MCF 10A (cell line): ENCODE measurements around the gene SYT3. TPM values are rescaled to one million over a fixed set of nuclear protein-coding genes. Genes with fewer than 3 reads are reported as not detected.
"Not testable (repeated sequence)": the region's sequence is repeated elsewhere in the genome, so short reads cannot be mapped to it uniquely, and the experiment has no call there.

ENCODE experiments used
- BruUV-seq: library from RNA; stranded (reverse); fragments of 400-500 nt; replicated peaks from 2 replicates; lab custom pipeline; 2021; lab: Mats Ljungman, UMichigan
- CTCF ChIA-PET: fragments of 300-600 bp; sonication (Branson Sonifier 250); formaldehyde crosslinking; extraction: SDS; loops from one replicate; lab custom pipeline; 2021; ENCODE audit warnings: antibody characterized with exemption, inconsistent platforms; lab: Yijun Ruan, JAX
- POLR2A ChIA-PET: fragments of 300-600, 350-650 bp; sonication (Branson Sonifier 250); formaldehyde crosslinking; extraction: SDS; loops from one replicate; lab custom pipeline; 2020; ENCODE audit warnings: antibody characterized with exemption, inconsistent platforms; lab: Yijun Ruan, JAX
- DNase-seq: peaks from one replicate; pipeline ENCODE4 v3.0.0-alpha.2; 2018; ENCODE audit not compliant: unreplicated experiment
- H3K27ac Mint-ChIP-seq: one replicate; pipeline ENCODE4 v1.8.0; 2022; ENCODE audit warnings: mild to moderate bottlenecking, low read depth, mixed read lengths; ENCODE audit not compliant: unreplicated experiment
- H3K27me3 Mint-ChIP-seq: one replicate; pipeline ENCODE4 v1.8.0; 2022; ENCODE audit warnings: mixed read lengths; ENCODE audit not compliant: insufficient read depth, unreplicated experiment
- H3K36me3 Mint-ChIP-seq: one replicate; pipeline ENCODE4 v1.8.0; 2022; ENCODE audit warnings: mild to moderate bottlenecking, moderate library complexity, mixed read lengths; ENCODE audit not compliant: insufficient read depth, unreplicated experiment
- H3K4me1 Mint-ChIP-seq: one replicate; pipeline ENCODE4 v1.8.0; 2022; ENCODE audit warnings: mixed read lengths; ENCODE audit not compliant: insufficient read depth, unreplicated experiment
- H3K4me3 Mint-ChIP-seq: one replicate; pipeline ENCODE4 v1.8.0; 2022; ENCODE audit warnings: mild to moderate bottlenecking, moderate library complexity, mixed read lengths; ENCODE audit not compliant: unreplicated experiment
- H3K9me3 Mint-ChIP-seq: one replicate; pipeline ENCODE4 v1.8.0; 2022; ENCODE audit warnings: mixed read lengths; ENCODE audit not compliant: unreplicated experiment
- intact Hi-C: fragments of 100-400 bp; cut with micrococcal nuclease; formaldehyde crosslinking; loops from 2 replicates; pipeline ENCODE4 v1.14.1; 2022
- total RNA-seq: library from RNA; stranded (reverse); gene quantifications from 2 replicates; pipeline ENCODE4 v1.2.3, GENCODE V29; 2022
- TF ChIP-seq, protein P1 (sequence below): fragments of 200-600 bp; IDR thresholded peaks from one replicate; pipeline ENCODE4 v1.8.0; 2022; ENCODE audit warnings: antibody characterized with exemption, mild to moderate bottlenecking; ENCODE audit not compliant: unreplicated experiment

Gene SYT3
- total RNA-seq, 1 experiment from 2014 or later: not detected

DNA sequence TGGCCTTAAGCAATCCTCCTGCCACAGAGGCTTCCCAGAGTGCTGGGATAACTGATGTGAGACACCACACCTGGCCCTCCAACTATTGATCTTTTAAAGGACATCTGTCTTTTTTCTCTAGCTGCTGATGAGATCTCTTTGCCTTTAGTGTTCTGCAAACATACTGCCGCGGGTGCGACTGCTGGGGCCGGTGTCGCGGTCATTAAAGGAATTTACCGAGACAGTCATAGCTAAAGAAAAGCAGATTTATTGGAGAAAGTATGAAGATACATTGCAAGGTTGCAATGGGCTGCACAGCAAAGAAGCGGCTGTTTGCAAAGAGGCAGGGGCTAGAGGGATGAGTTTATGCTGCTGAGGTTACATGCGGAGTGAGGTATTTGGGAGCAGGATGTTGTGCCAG lies 40.3 kb downstream of the SYT3 start:
- intact Hi-C loops: no loop called here
- no peak for DNase-seq
- POLR2A ChIA-PET: no interaction called here
- Mint-ChIP-seq H3K36me3 (no peaks in the 10 kb centered on the region), H3K27ac (no peak overlapping the region), H3K4me1 (no peaks in the 10 kb centered on the region), H3K9me3 (peaks cover 26% of the 10 kb centered on the region), H3K27me3 (peaks cover 13% of the 10 kb centered on the region), H3K4me3 (no peak overlapping the region)
- no TSS peak for BruUV-seq
- TF ChIP-seq, protein P1, sequence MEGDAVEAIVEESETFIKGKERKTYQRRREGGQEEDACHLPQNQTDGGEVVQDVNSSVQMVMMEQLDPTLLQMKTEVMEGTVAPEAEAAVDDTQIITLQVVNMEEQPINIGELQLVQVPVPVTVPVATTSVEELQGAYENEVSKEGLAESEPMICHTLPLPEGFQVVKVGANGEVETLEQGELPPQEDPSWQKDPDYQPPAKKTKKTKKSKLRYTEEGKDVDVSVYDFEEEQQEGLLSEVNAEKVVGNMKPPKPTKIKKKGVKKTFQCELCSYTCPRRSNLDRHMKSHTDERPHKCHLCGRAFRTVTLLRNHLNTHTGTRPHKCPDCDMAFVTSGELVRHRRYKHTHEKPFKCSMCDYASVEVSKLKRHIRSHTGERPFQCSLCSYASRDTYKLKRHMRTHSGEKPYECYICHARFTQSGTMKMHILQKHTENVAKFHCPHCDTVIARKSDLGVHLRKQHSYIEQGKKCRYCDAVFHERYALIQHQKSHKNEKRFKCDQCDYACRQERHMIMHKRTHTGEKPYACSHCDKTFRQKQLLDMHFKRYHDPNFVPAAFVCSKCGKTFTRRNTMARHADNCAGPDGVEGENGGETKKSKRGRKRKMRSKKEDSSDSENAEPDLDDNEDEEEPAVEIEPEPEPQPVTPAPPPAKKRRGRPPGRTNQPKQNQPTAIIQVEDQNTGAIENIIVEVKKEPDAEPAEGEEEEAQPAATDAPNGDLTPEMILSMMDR: no peak
- CTCF ChIA-PET: interaction anchor here (0.8 kb wide), 1 partner anchor 1952 kb away, joined by 6 read pairs; no protein-coding TSS in a partner anchor

DNA sequence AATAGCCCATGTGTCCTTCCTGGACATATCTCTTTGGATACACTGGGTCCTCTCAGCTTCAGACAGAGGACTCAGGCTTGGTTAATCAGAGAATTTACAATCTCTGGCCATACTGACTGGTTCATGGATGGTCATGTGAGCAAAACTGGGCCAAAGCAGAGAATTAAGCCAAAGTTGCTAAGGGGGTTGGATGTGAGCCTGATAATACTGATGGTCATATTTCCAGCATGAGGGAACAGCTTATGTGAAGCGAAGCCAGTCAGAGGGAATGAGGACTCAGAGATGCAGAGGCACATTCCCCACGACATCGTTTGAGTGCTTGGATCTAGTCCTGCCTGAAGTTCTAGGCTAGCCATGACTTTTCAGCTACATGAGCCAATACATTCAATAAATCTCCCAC lies 49.5 kb downstream of the SYT3 start:
- TF ChIP-seq, protein P1: no peak
- H3K9me3 Mint-ChIP-seq: peaks cover 3% of the 10 kb centered on the region
- DNase-seq: no peak
- no peaks in the 10 kb centered on the region for H3K27me3 Mint-ChIP-seq
- no peaks in the 10 kb centered on the region for H3K36me3 Mint-ChIP-seq
- POLR2A ChIA-PET: no interaction called here
- H3K27ac Mint-ChIP-seq: no peak overlapping the region
- H3K4me3 Mint-ChIP-seq: no peak overlapping the region
- CTCF ChIA-PET: interaction anchor here (0.7 kb wide), 1 partner anchor 34 kb away, joined by 4 read pairs; no protein-coding TSS in a partner anchor
- no TSS peak for BruUV-seq
- no peaks in the 10 kb centered on the region for H3K4me1 Mint-ChIP-seq
- intact Hi-C loops: no loop called here

DNA sequence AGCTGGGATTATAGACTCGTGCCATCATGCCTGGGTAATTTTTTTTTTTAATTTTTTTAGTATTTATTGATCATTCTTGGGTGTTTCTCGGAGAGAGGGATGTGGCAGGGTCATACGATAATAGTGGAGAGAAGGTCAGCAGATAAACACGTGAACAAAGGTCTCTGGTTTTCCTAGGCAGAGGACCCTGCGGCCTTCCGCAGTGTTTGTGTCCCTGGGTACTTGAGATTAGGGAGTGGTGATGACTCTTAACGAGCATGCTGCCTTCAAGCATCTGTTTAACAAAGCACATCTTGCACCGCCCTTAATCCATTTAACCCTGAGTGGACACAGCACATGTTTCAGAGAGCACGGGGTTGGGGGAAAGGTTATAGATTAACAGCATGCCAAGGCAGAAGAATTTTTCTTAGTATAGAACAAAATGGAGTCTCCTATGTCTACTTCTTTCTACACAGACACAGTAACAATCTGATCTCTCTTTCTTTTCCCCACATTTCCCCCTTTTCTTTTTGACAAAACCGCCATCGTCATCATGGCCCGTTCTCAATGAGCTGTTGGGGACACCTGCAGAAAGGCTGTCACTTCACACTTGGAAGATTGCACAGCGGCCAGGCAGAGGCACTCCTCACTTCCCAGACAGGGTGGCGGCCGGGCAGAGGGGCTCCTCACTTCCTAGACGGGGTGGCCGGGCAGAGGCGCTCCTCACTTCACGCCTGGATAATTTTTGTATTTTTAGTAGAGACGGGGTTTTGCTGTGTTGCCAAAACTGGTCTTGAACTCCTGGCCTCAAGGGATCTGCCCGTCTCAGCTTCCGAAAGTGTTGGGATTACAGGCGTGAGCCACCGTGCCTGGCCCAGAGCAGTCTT lies 57.7 kb downstream of the SYT3 start:
- Mint-ChIP-seq H3K27me3 (peaks cover 12% of the 10 kb centered on the region), H3K9me3 (peaks cover 27% of the 10 kb centered on the region)
- BruUV-seq, H3K4me1 Mint-ChIP-seq, DNase-seq, intact Hi-C loops, H3K27ac Mint-ChIP-seq, H3K36me3 Mint-ChIP-seq, H3K4me3 Mint-ChIP-seq, POLR2A ChIA-PET: not testable (repeated sequence)
- CTCF ChIA-PET: interaction anchor here (1.0 kb wide), 1 partner anchor 45 kb away, joined by 3 read pairs; no protein-coding TSS in a partner anchor

DNA sequence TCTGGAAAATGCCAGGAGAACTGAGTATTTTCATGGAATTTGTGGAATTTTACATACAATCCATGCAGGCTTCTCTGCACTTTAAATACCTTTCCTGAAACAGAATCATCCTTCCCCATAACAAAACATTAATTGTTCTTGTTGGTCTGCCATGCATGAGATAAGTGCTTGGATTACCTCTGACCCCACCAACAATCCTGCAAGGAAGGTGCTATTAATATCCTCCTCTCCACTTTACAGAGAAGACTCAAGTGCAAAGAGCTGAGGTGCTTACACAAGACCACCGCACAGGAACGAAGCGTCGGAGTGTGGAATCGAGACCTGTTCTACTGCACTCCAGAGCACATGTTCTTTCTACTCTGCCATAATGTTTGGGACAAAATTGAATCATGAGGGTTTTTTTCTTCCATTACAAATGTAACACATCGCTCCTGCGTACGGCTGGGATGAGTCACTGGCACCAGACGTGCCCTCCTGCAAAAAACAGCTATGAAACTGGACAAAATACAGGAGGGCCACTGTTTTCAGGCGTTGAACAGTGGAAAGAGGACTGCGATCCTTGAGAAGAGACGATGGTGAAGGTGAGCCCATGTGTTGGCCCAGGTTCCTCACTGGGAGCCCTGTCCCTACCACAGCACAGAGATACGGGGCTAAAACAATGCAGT lies 58.6 kb downstream of the SYT3 start:
- CTCF ChIA-PET: no interaction called here
- BruUV-seq: no TSS peak
- Mint-ChIP-seq H3K4me3 (no peak overlapping the region), H3K27ac (no peak overlapping the region), H3K4me1 (no peaks in the 10 kb centered on the region), H3K27me3 (peaks cover 12% of the 10 kb centered on the region), H3K9me3 (peaks cover 27% of the 10 kb centered on the region), H3K36me3 (no peaks in the 10 kb centered on the region)
- POLR2A ChIA-PET: no interaction called here
- TF ChIP-seq, protein P1: no peak
- no peak for DNase-seq
- intact Hi-C loops: no loop called here
